ENCODE measurements around the gene PPP1R12B.

PPP1R12B gene

DNA sequence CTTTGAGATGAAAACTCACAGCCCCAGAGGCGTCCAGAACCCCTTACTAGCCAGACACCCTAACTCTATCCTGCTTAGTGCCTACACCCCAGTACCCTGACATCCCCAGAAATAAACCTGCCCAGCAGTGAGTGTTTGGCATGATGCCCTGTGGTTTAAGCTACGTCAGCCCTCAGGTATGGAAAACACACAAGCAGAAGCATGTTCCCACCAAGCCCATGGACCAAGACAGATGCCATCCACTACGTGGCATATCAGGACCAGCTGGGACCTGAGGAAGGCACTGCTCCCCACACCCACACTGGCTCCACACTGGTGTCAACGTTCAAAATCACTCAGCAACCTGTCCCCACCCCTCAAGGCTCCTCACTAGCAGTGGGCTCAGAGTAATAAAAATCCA lies 245.3 kb downstream of the PPP1R12B start:
- ChIA-PET CTCF (no interaction called here), POLR2A (interaction anchor here (0.6 kb wide), 1 partner anchor 413 kb away, joined by 3 read pairs; the partner anchor contains the start of gene TMEM183A)
- no peaks in the 10 kb centered on the region for H3K4me1 ChIP-seq (ENCODE audit: control insufficient read depth, insufficient read depth, low read length)

DNA sequence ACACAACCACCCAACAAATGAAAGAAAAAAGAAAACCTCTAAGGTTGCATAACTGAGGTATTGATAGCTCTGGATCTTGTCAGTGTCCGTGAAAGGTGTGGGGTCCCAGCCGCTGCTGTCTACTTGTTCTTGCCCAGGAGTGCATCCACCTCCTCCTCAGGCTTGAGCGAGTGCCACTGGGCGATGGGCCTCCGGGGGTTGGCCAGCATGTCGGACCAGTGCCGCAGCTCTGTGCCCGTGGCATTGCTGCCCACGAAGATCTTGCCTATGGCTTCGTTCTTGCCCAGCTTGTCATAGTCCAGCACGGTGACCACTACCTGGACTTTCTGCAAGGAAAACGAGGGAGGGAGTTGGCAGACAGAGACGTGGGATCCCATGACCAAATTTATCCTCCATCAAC lies 248.1 kb downstream of the PPP1R12B start:
- CTCF ChIA-PET, result interaction anchor here (0.6 to 1.0 kb wide), 3 partner anchors 15 to 92 kb away, joined by 3 read pairs; no protein-coding TSS in a partner anchor
- TF ChIP-seq, protein P1, sequence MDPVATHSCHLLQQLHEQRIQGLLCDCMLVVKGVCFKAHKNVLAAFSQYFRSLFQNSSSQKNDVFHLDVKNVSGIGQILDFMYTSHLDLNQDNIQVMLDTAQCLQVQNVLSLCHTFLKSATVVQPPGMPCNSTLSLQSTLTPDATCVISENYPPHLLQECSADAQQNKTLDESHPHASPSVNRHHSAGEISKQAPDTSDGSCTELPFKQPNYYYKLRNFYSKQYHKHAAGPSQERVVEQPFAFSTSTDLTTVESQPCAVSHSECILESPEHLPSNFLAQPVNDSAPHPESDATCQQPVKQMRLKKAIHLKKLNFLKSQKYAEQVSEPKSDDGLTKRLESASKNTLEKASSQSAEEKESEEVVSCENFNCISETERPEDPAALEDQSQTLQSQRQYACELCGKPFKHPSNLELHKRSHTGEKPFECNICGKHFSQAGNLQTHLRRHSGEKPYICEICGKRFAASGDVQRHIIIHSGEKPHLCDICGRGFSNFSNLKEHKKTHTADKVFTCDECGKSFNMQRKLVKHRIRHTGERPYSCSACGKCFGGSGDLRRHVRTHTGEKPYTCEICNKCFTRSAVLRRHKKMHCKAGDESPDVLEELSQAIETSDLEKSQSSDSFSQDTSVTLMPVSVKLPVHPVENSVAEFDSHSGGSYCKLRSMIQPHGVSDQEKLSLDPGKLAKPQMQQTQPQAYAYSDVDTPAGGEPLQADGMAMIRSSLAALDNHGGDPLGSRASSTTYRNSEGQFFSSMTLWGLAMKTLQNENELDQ (tag by site-specific recombination; IDR thresholded peaks at IDR 0.05; ENCODE audit: low read depth), result no peak
- TF ChIP-seq, protein P2, sequence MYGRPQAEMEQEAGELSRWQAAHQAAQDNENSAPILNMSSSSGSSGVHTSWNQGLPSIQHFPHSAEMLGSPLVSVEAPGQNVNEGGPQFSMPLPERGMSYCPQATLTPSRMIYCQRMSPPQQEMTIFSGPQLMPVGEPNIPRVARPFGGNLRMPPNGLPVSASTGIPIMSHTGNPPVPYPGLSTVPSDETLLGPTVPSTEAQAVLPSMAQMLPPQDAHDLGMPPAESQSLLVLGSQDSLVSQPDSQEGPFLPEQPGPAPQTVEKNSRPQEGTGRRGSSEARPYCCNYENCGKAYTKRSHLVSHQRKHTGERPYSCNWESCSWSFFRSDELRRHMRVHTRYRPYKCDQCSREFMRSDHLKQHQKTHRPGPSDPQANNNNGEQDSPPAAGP (tag by site-specific recombination; IDR thresholded peaks at IDR 0.05), result no peak
- TF ChIP-seq ZNF544 (tag by site-specific recombination; IDR thresholded peaks at IDR 0.05) (no peak), ZNF548 (tag by site-specific recombination; IDR thresholded peaks at IDR 0.05) (no peak), ZNF416 (tag by site-specific recombination; IDR thresholded peaks at IDR 0.05) (no peak), ZNF341 (tag by site-specific recombination; IDR thresholded peaks at IDR 0.05; ENCODE audit: low read depth) (no peak), ZNF274 (IDR thresholded peaks at IDR 0.05; ENCODE audit: low read length) (no peak), ZNF274 (tag by site-specific recombination; IDR thresholded peaks at IDR 0.05; ENCODE audit: borderline replicate concordance) (no peak), ZNF555 (tag by site-specific recombination; conservative IDR thresholded peaks at IDR 0.05) (no peak), SCRT1 (tag by site-specific recombination; IDR thresholded peaks at IDR 0.05; ENCODE audit: borderline replicate concordance) (no peak), BCL11A (tag by site-specific recombination; IDR thresholded peaks at IDR 0.05; ENCODE audit: low read depth) (no peak)
- TF ChIP-seq, protein P3, sequence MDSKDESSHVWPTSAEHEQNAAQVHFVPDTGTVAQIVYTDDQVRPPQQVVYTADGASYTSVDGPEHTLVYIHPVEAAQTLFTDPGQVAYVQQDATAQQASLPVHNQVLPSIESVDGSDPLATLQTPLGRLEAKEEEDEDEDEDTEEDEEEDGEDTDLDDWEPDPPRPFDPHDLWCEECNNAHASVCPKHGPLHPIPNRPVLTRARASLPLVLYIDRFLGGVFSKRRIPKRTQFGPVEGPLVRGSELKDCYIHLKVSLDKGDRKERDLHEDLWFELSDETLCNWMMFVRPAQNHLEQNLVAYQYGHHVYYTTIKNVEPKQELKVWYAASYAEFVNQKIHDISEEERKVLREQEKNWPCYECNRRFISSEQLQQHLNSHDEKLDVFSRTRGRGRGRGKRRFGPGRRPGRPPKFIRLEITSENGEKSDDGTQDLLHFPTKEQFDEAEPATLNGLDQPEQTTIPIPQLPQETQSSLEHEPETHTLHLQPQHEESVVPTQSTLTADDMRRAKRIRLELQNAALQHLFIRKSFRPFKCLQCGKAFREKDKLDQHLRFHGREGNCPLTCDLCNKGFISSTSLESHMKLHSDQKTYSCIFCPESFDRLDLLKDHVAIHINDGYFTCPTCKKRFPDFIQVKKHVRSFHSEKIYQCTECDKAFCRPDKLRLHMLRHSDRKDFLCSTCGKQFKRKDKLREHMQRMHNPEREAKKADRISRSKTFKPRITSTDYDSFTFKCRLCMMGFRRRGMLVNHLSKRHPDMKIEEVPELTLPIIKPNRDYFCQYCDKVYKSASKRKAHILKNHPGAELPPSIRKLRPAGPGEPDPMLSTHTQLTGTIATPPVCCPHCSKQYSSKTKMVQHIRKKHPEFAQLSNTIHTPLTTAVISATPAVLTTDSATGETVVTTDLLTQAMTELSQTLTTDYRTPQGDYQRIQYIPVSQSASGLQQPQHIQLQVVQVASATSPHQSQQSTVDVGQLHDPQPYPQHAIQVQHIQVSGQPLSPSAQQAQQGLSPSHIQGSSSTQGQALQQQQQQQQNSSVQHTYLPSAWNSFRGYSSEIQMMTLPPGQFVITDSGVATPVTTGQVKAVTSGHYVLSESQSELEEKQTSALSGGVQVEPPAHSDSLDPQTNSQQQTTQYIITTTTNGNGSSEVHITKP (tag by site-specific recombination; IDR thresholded peaks at IDR 0.05), result no peak
- TF ChIP-seq, protein P4, sequence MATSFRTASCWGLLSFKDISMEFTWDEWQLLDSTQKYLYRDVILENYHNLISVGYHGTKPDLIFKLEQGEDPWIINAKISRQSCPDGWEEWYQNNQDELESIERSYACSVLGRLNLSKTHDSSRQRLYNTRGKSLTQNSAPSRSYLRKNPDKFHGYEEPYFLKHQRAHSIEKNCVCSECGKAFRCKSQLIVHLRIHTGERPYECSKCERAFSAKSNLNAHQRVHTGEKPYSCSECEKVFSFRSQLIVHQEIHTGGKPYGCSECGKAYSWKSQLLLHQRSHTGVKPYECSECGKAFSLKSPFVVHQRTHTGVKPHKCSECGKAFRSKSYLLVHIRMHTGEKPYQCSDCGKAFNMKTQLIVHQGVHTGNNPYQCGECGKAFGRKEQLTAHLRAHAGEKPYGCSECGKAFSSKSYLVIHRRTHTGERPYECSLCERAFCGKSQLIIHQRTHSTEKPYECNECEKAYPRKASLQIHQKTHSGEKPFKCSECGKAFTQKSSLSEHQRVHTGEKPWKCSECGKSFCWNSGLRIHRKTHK (tag by site-specific recombination; IDR thresholded peaks at IDR 0.05), result no peak

More for the DNA sequence above, 245.3 kb downstream of the PPP1R12B start:
- Histone ChIP-seq H3K4me3 (ENCODE audit: low read depth, low read length) (no peak overlapping the region), H3K36me3 (ENCODE audit: control insufficient read depth in 2 of 2, insufficient read depth in 1 of 2, low read length in 2 of 2) (no peaks in the 10 kb centered on the region), H3K9me3 (ENCODE audit: control insufficient read depth, insufficient read depth, low read depth, low read length) (no peaks in the 10 kb centered on the region), H3K27ac (ENCODE audit: extremely low read depth, low read depth, low read length) (no peak overlapping the region)
- no peak for TF ChIP-seq ZNF354C (tag by site-specific recombination; IDR thresholded peaks at IDR 0.05; ENCODE audit: borderline replicate concordance, low read depth)
- TF ChIP-seq ZNF629 (tag by site-specific recombination; IDR thresholded peaks at IDR 0.05), result no peak
- TF ChIP-seq, protein P5, sequence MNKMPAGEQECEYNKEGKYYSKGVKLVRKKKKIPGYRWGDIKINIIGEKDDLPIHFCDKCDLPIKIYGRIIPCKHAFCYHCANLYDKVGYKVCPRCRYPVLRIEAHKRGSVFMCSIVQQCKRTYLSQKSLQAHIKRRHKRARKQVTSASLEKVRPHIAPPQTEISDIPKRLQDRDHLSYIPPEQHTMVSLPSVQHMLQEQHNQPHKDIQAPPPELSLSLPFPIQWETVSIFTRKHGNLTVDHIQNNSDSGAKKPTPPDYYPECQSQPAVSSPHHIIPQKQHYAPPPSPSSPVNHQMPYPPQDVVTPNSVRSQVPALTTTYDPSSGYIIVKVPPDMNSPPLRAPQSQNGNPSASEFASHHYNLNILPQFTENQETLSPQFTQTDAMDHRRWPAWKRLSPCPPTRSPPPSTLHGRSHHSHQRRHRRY (tag by site-specific recombination; IDR thresholded peaks at IDR 0.05), result no peak
- TF ChIP-seq MZF1 (tag by site-specific recombination; IDR thresholded peaks at IDR 0.05; ENCODE audit: borderline replicate concordance), result no peak
- no peak for TF ChIP-seq ZNF48 (tag by site-specific recombination; IDR thresholded peaks at IDR 0.05)
- TF ChIP-seq ZNF521 (tag by site-specific recombination; IDR thresholded peaks at IDR 0.05), result no peak
- TF ChIP-seq, protein P6, sequence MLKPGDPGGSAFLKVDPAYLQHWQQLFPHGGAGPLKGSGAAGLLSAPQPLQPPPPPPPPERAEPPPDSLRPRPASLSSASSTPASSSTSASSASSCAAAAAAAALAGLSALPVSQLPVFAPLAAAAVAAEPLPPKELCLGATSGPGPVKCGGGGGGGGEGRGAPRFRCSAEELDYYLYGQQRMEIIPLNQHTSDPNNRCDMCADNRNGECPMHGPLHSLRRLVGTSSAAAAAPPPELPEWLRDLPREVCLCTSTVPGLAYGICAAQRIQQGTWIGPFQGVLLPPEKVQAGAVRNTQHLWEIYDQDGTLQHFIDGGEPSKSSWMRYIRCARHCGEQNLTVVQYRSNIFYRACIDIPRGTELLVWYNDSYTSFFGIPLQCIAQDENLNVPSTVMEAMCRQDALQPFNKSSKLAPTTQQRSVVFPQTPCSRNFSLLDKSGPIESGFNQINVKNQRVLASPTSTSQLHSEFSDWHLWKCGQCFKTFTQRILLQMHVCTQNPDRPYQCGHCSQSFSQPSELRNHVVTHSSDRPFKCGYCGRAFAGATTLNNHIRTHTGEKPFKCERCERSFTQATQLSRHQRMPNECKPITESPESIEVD (tag by site-specific recombination; IDR thresholded peaks at IDR 0.05), result no peak
- TF ChIP-seq HOXA7 (CRISPR knock-in tag; IDR thresholded peaks at IDR 0.05; ENCODE audit: borderline replicate concordance), result no peak
- TF ChIP-seq ZNF416 (tag by site-specific recombination; IDR thresholded peaks at IDR 0.05), result no peak
- no peak for TF ChIP-seq ZNF274 (IDR thresholded peaks at IDR 0.05; ENCODE audit: low read length)
- TF ChIP-seq ZNF274 (tag by site-specific recombination; IDR thresholded peaks at IDR 0.05; ENCODE audit: borderline replicate concordance), result no peak
- TF ChIP-seq, protein P7, sequence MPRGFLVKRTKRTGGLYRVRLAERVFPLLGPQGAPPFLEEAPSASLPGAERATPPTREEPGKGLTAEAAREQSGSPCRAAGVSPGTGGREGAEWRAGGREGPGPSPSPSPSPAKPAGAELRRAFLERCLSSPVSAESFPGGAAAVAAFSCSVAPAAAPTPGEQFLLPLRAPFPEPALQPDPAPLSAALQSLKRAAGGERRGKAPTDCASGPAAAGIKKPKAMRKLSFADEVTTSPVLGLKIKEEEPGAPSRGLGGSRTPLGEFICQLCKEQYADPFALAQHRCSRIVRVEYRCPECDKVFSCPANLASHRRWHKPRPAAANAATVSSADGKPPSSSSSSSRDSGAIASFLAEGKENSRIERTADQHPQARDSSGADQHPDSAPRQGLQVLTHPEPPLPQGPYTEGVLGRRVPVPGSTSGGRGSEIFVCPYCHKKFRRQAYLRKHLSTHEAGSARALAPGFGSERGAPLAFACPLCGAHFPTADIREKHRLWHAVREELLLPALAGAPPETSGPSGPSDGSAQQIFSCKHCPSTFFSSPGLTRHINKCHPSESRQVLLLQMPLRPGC (tag by site-specific recombination; IDR thresholded peaks at IDR 0.05), result no peak
- TF ChIP-seq ZNF350 (tag by site-specific recombination; IDR thresholded peaks at IDR 0.05), result no peak
- TF ChIP-seq ZXDB (tag by site-specific recombination; IDR thresholded peaks at IDR 0.05), result no peak

More for the DNA sequence above, 248.1 kb downstream of the PPP1R12B start:
- no peaks in the 10 kb centered on the region for H3K9me3 ChIP-seq (ENCODE audit: control insufficient read depth, insufficient read depth, low read depth, low read length)
- H3K4me1 ChIP-seq (ENCODE audit: control insufficient read depth, insufficient read depth, low read length), result no peaks in the 10 kb centered on the region
- H3K4me3 ChIP-seq (ENCODE audit: low read depth, low read length), result no peak overlapping the region
- H3K36me3 ChIP-seq (ENCODE audit: control insufficient read depth in 2 of 2, insufficient read depth in 1 of 2, low read length in 2 of 2), result no peaks in the 10 kb centered on the region
- no peak overlapping the region for H3K27ac ChIP-seq (ENCODE audit: extremely low read depth, low read depth, low read length)
- POLR2A ChIA-PET, result no interaction called here
